Measurements from ENCODE around the gene TENT4B.

- TF ChIP-seq, protein P1, sequence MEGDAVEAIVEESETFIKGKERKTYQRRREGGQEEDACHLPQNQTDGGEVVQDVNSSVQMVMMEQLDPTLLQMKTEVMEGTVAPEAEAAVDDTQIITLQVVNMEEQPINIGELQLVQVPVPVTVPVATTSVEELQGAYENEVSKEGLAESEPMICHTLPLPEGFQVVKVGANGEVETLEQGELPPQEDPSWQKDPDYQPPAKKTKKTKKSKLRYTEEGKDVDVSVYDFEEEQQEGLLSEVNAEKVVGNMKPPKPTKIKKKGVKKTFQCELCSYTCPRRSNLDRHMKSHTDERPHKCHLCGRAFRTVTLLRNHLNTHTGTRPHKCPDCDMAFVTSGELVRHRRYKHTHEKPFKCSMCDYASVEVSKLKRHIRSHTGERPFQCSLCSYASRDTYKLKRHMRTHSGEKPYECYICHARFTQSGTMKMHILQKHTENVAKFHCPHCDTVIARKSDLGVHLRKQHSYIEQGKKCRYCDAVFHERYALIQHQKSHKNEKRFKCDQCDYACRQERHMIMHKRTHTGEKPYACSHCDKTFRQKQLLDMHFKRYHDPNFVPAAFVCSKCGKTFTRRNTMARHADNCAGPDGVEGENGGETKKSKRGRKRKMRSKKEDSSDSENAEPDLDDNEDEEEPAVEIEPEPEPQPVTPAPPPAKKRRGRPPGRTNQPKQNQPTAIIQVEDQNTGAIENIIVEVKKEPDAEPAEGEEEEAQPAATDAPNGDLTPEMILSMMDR (IDR thresholded peaks at IDR 0.05): no peak
- TF ChIP-seq EP300 (IDR thresholded peaks at IDR 0.05) (no peak), POLR2A (IDR thresholded peaks at IDR 0.05) (no peak), POLR2AphosphoS5 (IDR thresholded peaks at IDR 0.05) (no peak)
Measured at GRCh38 chr16:50267651-50268050, 114.5 kb downstream of the TENT4B start.

All from upper lobe of left lung (tissue), 4 donors.